ENCODE results near the gene PTPRG.

DNA sequence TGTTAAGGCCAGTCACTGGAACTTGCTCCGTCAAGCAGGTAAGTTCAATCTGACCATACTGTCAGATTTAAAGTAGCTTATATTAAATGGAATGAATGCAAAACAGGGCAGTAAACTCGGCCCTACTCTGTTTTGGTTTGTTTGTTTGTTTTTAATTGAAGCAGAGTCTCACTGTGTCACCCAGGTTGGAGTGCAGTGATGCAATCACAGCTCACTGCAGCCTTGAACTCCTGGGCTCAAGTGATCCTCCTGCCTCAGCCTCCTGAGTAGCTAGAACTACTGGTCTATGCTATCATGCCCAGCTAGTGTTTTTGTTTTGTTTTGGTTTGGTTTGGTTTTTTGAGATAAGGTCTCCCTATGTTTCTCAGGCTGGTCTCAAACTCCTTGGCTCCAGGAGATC lies 507.0 kb downstream of the PTPRG start:
- TF ChIP-seq, protein P1, sequence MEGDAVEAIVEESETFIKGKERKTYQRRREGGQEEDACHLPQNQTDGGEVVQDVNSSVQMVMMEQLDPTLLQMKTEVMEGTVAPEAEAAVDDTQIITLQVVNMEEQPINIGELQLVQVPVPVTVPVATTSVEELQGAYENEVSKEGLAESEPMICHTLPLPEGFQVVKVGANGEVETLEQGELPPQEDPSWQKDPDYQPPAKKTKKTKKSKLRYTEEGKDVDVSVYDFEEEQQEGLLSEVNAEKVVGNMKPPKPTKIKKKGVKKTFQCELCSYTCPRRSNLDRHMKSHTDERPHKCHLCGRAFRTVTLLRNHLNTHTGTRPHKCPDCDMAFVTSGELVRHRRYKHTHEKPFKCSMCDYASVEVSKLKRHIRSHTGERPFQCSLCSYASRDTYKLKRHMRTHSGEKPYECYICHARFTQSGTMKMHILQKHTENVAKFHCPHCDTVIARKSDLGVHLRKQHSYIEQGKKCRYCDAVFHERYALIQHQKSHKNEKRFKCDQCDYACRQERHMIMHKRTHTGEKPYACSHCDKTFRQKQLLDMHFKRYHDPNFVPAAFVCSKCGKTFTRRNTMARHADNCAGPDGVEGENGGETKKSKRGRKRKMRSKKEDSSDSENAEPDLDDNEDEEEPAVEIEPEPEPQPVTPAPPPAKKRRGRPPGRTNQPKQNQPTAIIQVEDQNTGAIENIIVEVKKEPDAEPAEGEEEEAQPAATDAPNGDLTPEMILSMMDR (IDR thresholded peaks at IDR 0.05): no peak
- TF ChIP-seq, protein P2, sequence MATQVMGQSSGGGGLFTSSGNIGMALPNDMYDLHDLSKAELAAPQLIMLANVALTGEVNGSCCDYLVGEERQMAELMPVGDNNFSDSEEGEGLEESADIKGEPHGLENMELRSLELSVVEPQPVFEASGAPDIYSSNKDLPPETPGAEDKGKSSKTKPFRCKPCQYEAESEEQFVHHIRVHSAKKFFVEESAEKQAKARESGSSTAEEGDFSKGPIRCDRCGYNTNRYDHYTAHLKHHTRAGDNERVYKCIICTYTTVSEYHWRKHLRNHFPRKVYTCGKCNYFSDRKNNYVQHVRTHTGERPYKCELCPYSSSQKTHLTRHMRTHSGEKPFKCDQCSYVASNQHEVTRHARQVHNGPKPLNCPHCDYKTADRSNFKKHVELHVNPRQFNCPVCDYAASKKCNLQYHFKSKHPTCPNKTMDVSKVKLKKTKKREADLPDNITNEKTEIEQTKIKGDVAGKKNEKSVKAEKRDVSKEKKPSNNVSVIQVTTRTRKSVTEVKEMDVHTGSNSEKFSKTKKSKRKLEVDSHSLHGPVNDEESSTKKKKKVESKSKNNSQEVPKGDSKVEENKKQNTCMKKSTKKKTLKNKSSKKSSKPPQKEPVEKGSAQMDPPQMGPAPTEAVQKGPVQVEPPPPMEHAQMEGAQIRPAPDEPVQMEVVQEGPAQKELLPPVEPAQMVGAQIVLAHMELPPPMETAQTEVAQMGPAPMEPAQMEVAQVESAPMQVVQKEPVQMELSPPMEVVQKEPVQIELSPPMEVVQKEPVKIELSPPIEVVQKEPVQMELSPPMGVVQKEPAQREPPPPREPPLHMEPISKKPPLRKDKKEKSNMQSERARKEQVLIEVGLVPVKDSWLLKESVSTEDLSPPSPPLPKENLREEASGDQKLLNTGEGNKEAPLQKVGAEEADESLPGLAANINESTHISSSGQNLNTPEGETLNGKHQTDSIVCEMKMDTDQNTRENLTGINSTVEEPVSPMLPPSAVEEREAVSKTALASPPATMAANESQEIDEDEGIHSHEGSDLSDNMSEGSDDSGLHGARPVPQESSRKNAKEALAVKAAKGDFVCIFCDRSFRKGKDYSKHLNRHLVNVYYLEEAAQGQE (IDR thresholded peaks at IDR 0.05; ENCODE audit: insufficient read depth in 1 of 2, low read depth in 2 of 2, low read length in 1 of 2): no peak
- no peak for TF ChIP-seq SIN3A (IDR thresholded peaks at IDR 0.05; ENCODE audit: borderline replicate concordance, insufficient read depth, low read depth, low read length)
- TF ChIP-seq POLR2AphosphoS5 (IDR thresholded peaks at IDR 0.05; ENCODE audit: low read depth, low read length): no peak
- no peak for TF ChIP-seq TCF7L2 (IDR thresholded peaks at IDR 0.05; ENCODE audit: low read depth, low read length)

Measured in Panc1 (cell line).